ENCODE measurements around the gene FGF18. TPM values are rescaled to one million over a fixed set of nuclear protein-coding genes. Genes with fewer than 3 reads are reported as not detected.

Gene FGF18
- total RNA-seq, 1 donor from 2014 or later, result 0.06 TPM

- no peak for DNase-seq (ENCODE audit: low spot score)
Measured at GRCh38 chr5:171431251-171431777, 11.9 kb downstream of the FGF18 start.

GRCh38 chr5:171432076-171432475, 12.6 kb downstream of the FGF18 start:
- H3K9me3 ChIP-seq (ENCODE audit: low read depth), result no peaks in the 10 kb centered on the region
- no peaks in the 10 kb centered on the region for H3K36me3 ChIP-seq
- no peak overlapping the region for H3K9ac ChIP-seq
- H3K4me2 ChIP-seq, result no peak overlapping the region
- Mint-ChIP-seq H3K9me3 (no peaks in the 10 kb centered on the region), H3K4me1 (peaks cover 18% of the 10 kb centered on the region), H3K27me3 (ENCODE audit: insufficient read depth, low read depth) (peaks cover 12% of the 10 kb centered on the region), H3K36me3 (no peaks in the 10 kb centered on the region), H3K4me3 (no peak overlapping the region), H3K27ac (no peak overlapping the region)
- no peak overlapping the region for H2AFZ ChIP-seq (replicated peaks)
- peaks cover 8% of the 10 kb centered on the region for H3K4me1 ChIP-seq
- no peak for TF ChIP-seq CTCF (IDR thresholded peaks at IDR 0.05)
- TF ChIP-seq EZH2phosphoT487 (IDR thresholded peaks at IDR 0.05), result no peak
- TF ChIP-seq EZH2 (IDR thresholded peaks at IDR 0.05), result no peak
- no peak overlapping the region for H3K27ac ChIP-seq
- H3K27me3 ChIP-seq, result no peaks in the 10 kb centered on the region
- H3F3A ChIP-seq (ENCODE audit: low read depth), result no peaks in the 10 kb centered on the region
- H3K4me3 ChIP-seq, result no peak overlapping the region
- DNase-seq (ENCODE audit: low spot score), result no peak
- H3K79me2 ChIP-seq (ENCODE audit: low read depth), result no peaks in the 10 kb centered on the region
- no peaks in the 10 kb centered on the region for H4K20me1 ChIP-seq (ENCODE audit: low read depth)

More at GRCh38 chr5:171431251-171431777, 11.9 kb downstream of the FGF18 start:
- Histone ChIP-seq H3K27ac (no peak overlapping the region), H4K20me1 (ENCODE audit: low read depth) (no peaks in the 10 kb centered on the region), H2AFZ (replicated peaks) (no peak overlapping the region), H3K79me2 (ENCODE audit: low read depth) (no peaks in the 10 kb centered on the region), H3K36me3 (no peaks in the 10 kb centered on the region), H3K4me2 (no peak overlapping the region), H3K9ac (no peak overlapping the region), H3F3A (ENCODE audit: low read depth) (no peaks in the 10 kb centered on the region), H3K27me3 (no peaks in the 10 kb centered on the region), H3K9me3 (ENCODE audit: low read depth) (no peaks in the 10 kb centered on the region), H3K4me1 (peaks cover 7% of the 10 kb centered on the region), H3K4me3 (no peak overlapping the region)
- TF ChIP-seq EZH2phosphoT487 (IDR thresholded peaks at IDR 0.05) (no peak), EZH2 (IDR thresholded peaks at IDR 0.05) (no peak), CTCF (IDR thresholded peaks at IDR 0.05) (no peak)
- H3K27me3 Mint-ChIP-seq (ENCODE audit: insufficient read depth, low read depth), result peaks cover 9% of the 10 kb centered on the region
- peaks cover 15% of the 10 kb centered on the region for H3K4me1 Mint-ChIP-seq
- H3K27ac Mint-ChIP-seq, result no peak overlapping the region
- H3K4me3 Mint-ChIP-seq, result no peak overlapping the region
- H3K36me3 Mint-ChIP-seq, result no peaks in the 10 kb centered on the region
- no peaks in the 10 kb centered on the region for H3K9me3 Mint-ChIP-seq

- Histone ChIP-seq H3K4me3 (no peak overlapping the region), H3K79me2 (ENCODE audit: low read depth) (no peaks in the 10 kb centered on the region), H2AFZ (replicated peaks) (no peak overlapping the region), H3K4me1 (peaks cover 13% of the 10 kb centered on the region), H3K27ac (no peak overlapping the region), H3K4me2 (no peak overlapping the region), H3K9me3 (ENCODE audit: low read depth) (no peaks in the 10 kb centered on the region), H4K20me1 (ENCODE audit: low read depth) (no peaks in the 10 kb centered on the region), H3K36me3 (no peaks in the 10 kb centered on the region), H3K27me3 (no peaks in the 10 kb centered on the region), H3F3A (ENCODE audit: low read depth) (no peaks in the 10 kb centered on the region), H3K9ac (no peak overlapping the region)
- H3K4me3 Mint-ChIP-seq, result peak overlapping the region; percentile 10
- H3K36me3 Mint-ChIP-seq, result no peaks in the 10 kb centered on the region
- peak overlapping the region; percentile 60 for H3K27ac Mint-ChIP-seq
- peaks cover 12% of the 10 kb centered on the region for H3K27me3 Mint-ChIP-seq (ENCODE audit: insufficient read depth, low read depth)
- H3K4me1 Mint-ChIP-seq, result peaks cover 22% of the 10 kb centered on the region
- no peak for DNase-seq (ENCODE audit: low spot score)
- TF ChIP-seq EZH2phosphoT487 (IDR thresholded peaks at IDR 0.05), result no peak
- no peak for TF ChIP-seq EZH2 (IDR thresholded peaks at IDR 0.05)
- no peak for TF ChIP-seq CTCF (IDR thresholded peaks at IDR 0.05)
- no peaks in the 10 kb centered on the region for H3K9me3 Mint-ChIP-seq
Measured at GRCh38 chr5:171432583-171433351, 13.3 kb downstream of the FGF18 start.

Measured in neural progenitor cell (in vitro differentiated cells).